WTC11 (cell line): ENCODE results near the gene MIP. TPM values are rescaled to one million over a fixed set of nuclear protein-coding genes. Genes with fewer than 3 reads are reported as not detected.

ENCODE experiments used
- ATAC-seq: fragments of 200-7000 bp; cut with Tn5 transposase; 2 replicates; pipeline ENCODE4 v1.10.0; 2021; ENCODE audit warnings: mild to moderate bottlenecking, moderate library complexity
- CTCF ChIA-PET: fragments of 300-600 bp; sonication (Branson Sonifier 250); formaldehyde crosslinking; loops from one replicate; lab custom pipeline; 2021; ENCODE audit warnings: antibody characterized with exemption; lab: Charles Lee
- POLR2A ChIA-PET: fragments of 350-600 bp; sonication (Branson Sonifier 250); formaldehyde crosslinking; loops from one replicate; lab custom pipeline; 2021; ENCODE audit warnings: antibody characterized with exemption; lab: Charles Lee
- DNase-seq: peaks from one replicate; pipeline ENCODE4 v3.0.0; 2021; ENCODE audit warnings: low spot score
- H3K27ac Mint-ChIP-seq: 2 replicates; pipeline ENCODE4 v1.8.0; 2021; ENCODE audit warnings: mixed read lengths
- H3K27me3 Mint-ChIP-seq: 2 replicates; pipeline ENCODE4 v1.8.0; 2021; ENCODE audit warnings: low read depth, mild to moderate bottlenecking, moderate library complexity, mixed read lengths
- H3K36me3 Mint-ChIP-seq: 2 replicates; pipeline ENCODE4 v1.8.0; 2021; ENCODE audit warnings: mixed read lengths
- H3K4me1 Mint-ChIP-seq: 2 replicates; pipeline ENCODE4 v1.8.0; 2022; ENCODE audit warnings: mixed read lengths
- H3K4me3 Mint-ChIP-seq: 2 replicates; pipeline ENCODE4 v1.8.0; 2021; ENCODE audit warnings: mild to moderate bottlenecking, moderate library complexity, mixed read lengths
- H3K9me3 Mint-ChIP-seq: 2 replicates; pipeline ENCODE4 v1.8.0; 2021; ENCODE audit warnings: mixed read lengths
- ARID4B ChIP-seq: sonication (generic); formaldehyde crosslinking; IDR thresholded peaks from 2 replicates; pipeline ENCODE4 v1.8.0; 2023; ENCODE audit warnings: missing genetic modification reagents, mild to moderate bottlenecking, borderline replicate concordance
- ATF6 ChIP-seq: sonication (generic); formaldehyde crosslinking; IDR thresholded peaks from 2 replicates; pipeline ENCODE4 v1.8.1; 2023; ENCODE audit warnings: mild to moderate bottlenecking, missing genetic modification reagents
- CBFB ChIP-seq: sonication (generic); formaldehyde crosslinking; IDR thresholded peaks from 2 replicates; pipeline ENCODE4 v1.8.1; 2022; ENCODE audit warnings: mild to moderate bottlenecking, low read depth, missing genetic modification reagents
- E2F1 ChIP-seq: sonication (generic); formaldehyde crosslinking; IDR thresholded peaks from 2 replicates; pipeline ENCODE4 v1.8.0; 2022; ENCODE audit warnings: mild to moderate bottlenecking, missing genetic modification reagents
- EMX1 ChIP-seq: fragments of 250-450 bp; sonication (Bioruptor Pico); IDR thresholded peaks from 2 replicates; pipeline ENCODE4 v1.8.0; 2021; ENCODE audit warnings: mild to moderate bottlenecking
- MYBL2 ChIP-seq: sonication (generic); formaldehyde crosslinking; IDR thresholded peaks from 2 replicates; pipeline ENCODE4 v1.8.1; 2023; ENCODE audit warnings: mild to moderate bottlenecking, moderate library complexity, missing genetic modification reagents
- TCF7 ChIP-seq: sonication (generic); formaldehyde crosslinking; IDR thresholded peaks from 2 replicates; pipeline ENCODE4 v1.8.0; 2022; ENCODE audit warnings: mild to moderate bottlenecking, low read depth, missing genetic modification reagents, moderate library complexity
- USF1 ChIP-seq: sonication (generic); formaldehyde crosslinking; IDR thresholded peaks from 2 replicates; pipeline ENCODE4 v1.8.0; 2022; ENCODE audit warnings: mild to moderate bottlenecking, missing genetic modification reagents
- ZNF138 ChIP-seq: sonication (generic); formaldehyde crosslinking; conservative IDR thresholded peaks from 2 replicates; pipeline ENCODE4 v1.8.1; 2022; ENCODE audit warnings: mild to moderate bottlenecking, moderate library complexity, missing genetic modification reagents
- ZNF263 ChIP-seq: sonication (generic); formaldehyde crosslinking; IDR thresholded peaks from 2 replicates; pipeline ENCODE4 v1.8.1; 2022; ENCODE audit warnings: low read depth, mild to moderate bottlenecking, moderate library complexity, missing genetic modification reagents
- ZNF396 ChIP-seq: fragments of 250-450 bp; sonication (Bioruptor Pico); IDR thresholded peaks from 2 replicates; pipeline ENCODE4 v1.8.0; 2021; ENCODE audit warnings: mild to moderate bottlenecking, moderate library complexity, borderline replicate concordance
- total RNA-seq: library from RNA; stranded (reverse); gene quantifications from 3 replicates; pipeline ENCODE4 v1.2.3, GENCODE V29; 2021
- TF ChIP-seq, protein P1 (sequence below): sonication (generic); formaldehyde crosslinking; IDR thresholded peaks from 2 replicates; pipeline ENCODE4 v1.8.1; 2022; ENCODE audit warnings: low read depth, missing genetic modification reagents, borderline replicate concordance
- TF ChIP-seq, protein P2 (sequence below): sonication (generic); formaldehyde crosslinking; conservative IDR thresholded peaks from 2 replicates; pipeline ENCODE4 v1.8.1; 2023; ENCODE audit warnings: mild to moderate bottlenecking, low read depth, missing genetic modification reagents, moderate library complexity
- TF ChIP-seq, protein P3 (sequence below): sonication (generic); formaldehyde crosslinking; IDR thresholded peaks from 2 replicates; pipeline ENCODE4 v1.8.1; 2022; ENCODE audit warnings: low read depth, mild to moderate bottlenecking, moderate library complexity, missing genetic modification reagents, borderline replicate concordance
- TF ChIP-seq, protein P4 (sequence below): fragments of 250-450 bp; sonication (Bioruptor Pico); conservative IDR thresholded peaks from 2 replicates; pipeline ENCODE4 v1.9.0; 2021; ENCODE audit warnings: mild to moderate bottlenecking

MIP gene
- total RNA-seq, 1 experiment from 2014 or later = not detected

GRCh38 chr12:56425193-56425592 lies 29.3 kb downstream of the MIP start:
- TF ChIP-seq, protein P1, sequence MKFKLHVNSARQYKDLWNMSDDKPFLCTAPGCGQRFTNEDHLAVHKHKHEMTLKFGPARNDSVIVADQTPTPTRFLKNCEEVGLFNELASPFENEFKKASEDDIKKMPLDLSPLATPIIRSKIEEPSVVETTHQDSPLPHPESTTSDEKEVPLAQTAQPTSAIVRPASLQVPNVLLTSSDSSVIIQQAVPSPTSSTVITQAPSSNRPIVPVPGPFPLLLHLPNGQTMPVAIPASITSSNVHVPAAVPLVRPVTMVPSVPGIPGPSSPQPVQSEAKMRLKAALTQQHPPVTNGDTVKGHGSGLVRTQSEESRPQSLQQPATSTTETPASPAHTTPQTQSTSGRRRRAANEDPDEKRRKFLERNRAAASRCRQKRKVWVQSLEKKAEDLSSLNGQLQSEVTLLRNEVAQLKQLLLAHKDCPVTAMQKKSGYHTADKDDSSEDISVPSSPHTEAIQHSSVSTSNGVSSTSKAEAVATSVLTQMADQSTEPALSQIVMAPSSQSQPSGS (CRISPR knock-in tag) = no peak
- no peak overlapping the region for H3K27ac Mint-ChIP-seq
- DNase-seq (no peak), ATAC-seq (no peak)
- no peaks in the 10 kb centered on the region for H3K27me3 Mint-ChIP-seq
- no peak overlapping the region for H3K4me3 Mint-ChIP-seq
- no peaks in the 10 kb centered on the region for H3K9me3 Mint-ChIP-seq
- H3K36me3 Mint-ChIP-seq = peaks cover 66% of the 10 kb centered on the region
- no peaks in the 10 kb centered on the region for H3K4me1 Mint-ChIP-seq
- CTCF ChIA-PET = interaction anchor here (0.5 to 1.9 kb wide), 2 partner anchors 33 to 39 kb away, joined by 4 to 6 read pairs; no protein-coding TSS in a partner anchor
- POLR2A ChIA-PET = interaction anchor here (0.6 kb wide), 1 partner anchor 13 kb away, joined by 3 read pairs; no protein-coding TSS in a partner anchor

DNA sequence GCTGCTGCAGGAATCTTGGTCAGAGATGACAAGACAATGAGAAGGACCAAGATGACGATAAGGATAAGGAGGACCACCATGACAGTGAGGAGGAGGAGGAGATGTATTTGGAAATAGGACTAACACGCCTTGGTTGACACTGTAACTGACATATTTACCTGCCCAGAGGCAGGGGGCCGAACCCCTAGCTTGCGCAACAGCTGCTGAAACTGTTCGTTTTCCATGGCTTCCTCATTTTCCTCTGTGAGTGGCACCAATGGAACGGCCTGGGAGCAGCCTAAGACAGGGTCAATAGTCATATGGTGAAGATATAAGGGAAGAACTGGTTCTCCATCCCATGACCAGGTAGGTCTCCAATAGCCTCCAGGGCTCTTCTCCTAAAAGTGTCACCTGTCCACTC lies 34.0 kb downstream of the MIP start:
- DNase-seq (no peak), ATAC-seq (no peak)
- ChIA-PET CTCF (interaction anchor here (1.1 kb wide), 1 partner anchor 44 kb away, joined by 3 read pairs; no protein-coding TSS in a partner anchor), POLR2A (no interaction called here)
- H3K27me3 Mint-ChIP-seq = no peaks in the 10 kb centered on the region
- no peaks in the 10 kb centered on the region for H3K9me3 Mint-ChIP-seq
- H3K36me3 Mint-ChIP-seq = peaks cover 75% of the 10 kb centered on the region
- no peaks in the 10 kb centered on the region for H3K4me1 Mint-ChIP-seq
- H3K27ac Mint-ChIP-seq = no peak overlapping the region
- no peak overlapping the region for H3K4me3 Mint-ChIP-seq
- no peak for TF ChIP-seq MYBL2 (CRISPR knock-in tag)
- TF ChIP-seq ARID4B (CRISPR knock-in tag) = no peak
- TF ChIP-seq, protein P2, sequence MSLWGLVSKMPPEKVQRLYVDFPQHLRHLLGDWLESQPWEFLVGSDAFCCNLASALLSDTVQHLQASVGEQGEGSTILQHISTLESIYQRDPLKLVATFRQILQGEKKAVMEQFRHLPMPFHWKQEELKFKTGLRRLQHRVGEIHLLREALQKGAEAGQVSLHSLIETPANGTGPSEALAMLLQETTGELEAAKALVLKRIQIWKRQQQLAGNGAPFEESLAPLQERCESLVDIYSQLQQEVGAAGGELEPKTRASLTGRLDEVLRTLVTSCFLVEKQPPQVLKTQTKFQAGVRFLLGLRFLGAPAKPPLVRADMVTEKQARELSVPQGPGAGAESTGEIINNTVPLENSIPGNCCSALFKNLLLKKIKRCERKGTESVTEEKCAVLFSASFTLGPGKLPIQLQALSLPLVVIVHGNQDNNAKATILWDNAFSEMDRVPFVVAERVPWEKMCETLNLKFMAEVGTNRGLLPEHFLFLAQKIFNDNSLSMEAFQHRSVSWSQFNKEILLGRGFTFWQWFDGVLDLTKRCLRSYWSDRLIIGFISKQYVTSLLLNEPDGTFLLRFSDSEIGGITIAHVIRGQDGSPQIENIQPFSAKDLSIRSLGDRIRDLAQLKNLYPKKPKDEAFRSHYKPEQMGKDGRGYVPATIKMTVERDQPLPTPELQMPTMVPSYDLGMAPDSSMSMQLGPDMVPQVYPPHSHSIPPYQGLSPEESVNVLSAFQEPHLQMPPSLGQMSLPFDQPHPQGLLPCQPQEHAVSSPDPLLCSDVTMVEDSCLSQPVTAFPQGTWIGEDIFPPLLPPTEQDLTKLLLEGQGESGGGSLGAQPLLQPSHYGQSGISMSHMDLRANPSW (CRISPR knock-in tag) = no peak
- TF ChIP-seq, protein P1 (CRISPR knock-in tag) = no peak
- TF ChIP-seq ZNF138 (CRISPR knock-in tag) = no peak
- TF ChIP-seq, protein P3, sequence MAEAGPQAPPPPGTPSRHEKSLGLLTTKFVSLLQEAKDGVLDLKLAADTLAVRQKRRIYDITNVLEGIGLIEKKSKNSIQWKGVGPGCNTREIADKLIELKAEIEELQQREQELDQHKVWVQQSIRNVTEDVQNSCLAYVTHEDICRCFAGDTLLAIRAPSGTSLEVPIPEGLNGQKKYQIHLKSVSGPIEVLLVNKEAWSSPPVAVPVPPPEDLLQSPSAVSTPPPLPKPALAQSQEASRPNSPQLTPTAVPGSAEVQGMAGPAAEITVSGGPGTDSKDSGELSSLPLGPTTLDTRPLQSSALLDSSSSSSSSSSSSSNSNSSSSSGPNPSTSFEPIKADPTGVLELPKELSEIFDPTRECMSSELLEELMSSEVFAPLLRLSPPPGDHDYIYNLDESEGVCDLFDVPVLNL (CRISPR knock-in tag) = no peak
- no peak for TF ChIP-seq TCF7
- no peak for TF ChIP-seq CBFB (CRISPR knock-in tag)
- no peak for TF ChIP-seq ZNF396 (CRISPR knock-in tag)
- TF ChIP-seq ATF6 (CRISPR knock-in tag) = no peak
- no peak for TF ChIP-seq EMX1 (CRISPR knock-in tag)
- no peak for TF ChIP-seq USF1 (CRISPR knock-in tag)
- no peak for TF ChIP-seq ZNF263 (CRISPR knock-in tag)
- TF ChIP-seq, protein P4, sequence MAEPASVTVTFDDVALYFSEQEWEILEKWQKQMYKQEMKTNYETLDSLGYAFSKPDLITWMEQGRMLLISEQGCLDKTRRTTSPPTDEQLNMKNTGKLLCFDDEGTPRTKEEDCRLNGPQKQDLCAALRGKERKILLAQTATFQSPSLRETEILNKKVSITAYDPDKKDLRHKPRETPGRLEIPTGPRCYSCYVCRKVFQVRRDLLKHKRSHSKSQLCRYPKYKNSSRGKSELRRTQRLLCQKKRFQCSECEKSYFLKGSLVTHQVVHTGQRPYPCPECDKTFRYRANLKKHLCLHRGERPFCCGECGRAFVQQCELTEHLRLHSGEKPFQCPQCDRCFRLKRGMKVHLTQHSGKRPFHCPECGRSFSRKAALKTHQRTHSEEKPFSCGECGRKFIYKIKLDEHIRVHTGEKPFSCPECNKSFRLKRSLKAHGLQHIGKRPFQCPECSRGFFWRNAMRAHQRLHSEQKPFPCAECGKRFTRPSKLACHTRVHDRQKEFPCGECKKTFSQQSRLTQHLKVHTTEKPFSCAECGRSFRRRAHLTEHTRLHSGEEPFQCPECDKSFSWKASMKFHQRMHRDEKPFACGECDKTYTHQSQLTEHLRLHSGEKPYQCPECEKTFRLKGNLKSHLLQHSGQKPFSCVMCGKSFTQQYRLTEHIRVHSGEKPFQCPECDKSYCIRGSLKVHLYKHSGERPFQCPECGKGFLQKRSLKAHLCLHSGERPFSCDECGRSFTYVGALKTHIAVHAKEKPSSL (CRISPR knock-in tag) = no peak
- TF ChIP-seq E2F1 (CRISPR knock-in tag) = no peak
